Measurements from ENCODE around the gene CLDN14. TPM values are rescaled to one million over a fixed set of nuclear protein-coding genes. Genes with fewer than 3 reads are reported as not detected.

The CLDN14 gene
- total RNA-seq, 2 experiments from 2014 or later: not detected

DNA sequence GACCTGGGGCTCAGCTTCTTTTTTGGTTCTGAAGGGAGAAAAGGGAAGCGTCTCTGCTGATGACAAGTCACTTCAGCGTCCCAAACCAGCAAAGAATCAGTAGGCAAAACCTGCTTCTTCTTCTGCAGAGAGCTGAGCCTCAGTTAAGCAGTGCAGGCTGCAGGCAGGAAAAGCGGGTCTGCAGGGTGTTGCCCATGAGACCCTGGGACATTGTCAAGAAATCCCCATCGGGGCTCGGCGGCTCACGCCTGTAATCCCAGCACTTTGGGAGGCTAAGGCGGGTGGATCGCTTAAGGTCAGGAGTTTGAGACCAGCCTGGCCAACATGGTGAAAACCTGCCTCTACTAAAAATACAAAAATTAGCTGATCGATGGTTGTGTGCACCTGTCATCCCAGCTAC, 16.7 kb downstream of the CLDN14 start:
- no peaks in the 10 kb centered on the region for H3K9me3 ChIP-seq (ENCODE audit: low read length)
- CTCF ChIA-PET (ENCODE audit: unreplicated experiment): no interaction called here

DNA sequence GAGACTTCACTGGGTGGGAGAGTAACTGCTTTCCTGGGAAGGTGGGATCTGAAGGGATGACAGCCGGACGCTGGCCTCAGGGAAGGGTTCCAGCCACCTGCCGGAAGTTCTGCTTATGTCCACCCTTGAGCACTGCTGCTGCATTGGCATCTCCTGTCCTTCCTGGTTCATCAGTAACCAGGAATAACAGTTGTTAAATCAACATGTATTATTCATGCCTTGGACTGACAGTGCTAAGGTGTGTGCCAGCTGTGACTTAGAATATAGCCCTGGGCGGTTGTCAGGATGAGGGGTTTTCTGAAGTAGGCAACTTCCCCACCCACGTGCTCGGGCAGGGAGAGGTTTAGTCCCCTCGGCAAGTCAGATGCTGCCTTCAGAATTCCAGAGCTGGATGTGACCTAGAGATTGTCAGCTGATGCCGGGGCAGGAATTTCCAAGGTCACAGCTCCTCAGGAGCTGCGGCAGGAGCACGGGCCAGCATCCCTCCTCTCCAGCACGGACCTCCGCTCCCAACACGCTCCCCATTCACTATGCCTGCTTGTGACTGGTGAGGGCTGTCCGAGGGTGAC, 17.9 kb downstream of the CLDN14 start:
- Histone ChIP-seq H3K36me3 (ENCODE audit: insufficient read depth, low read length) (no peaks in the 10 kb centered on the region), H3K79me2 (ENCODE audit: insufficient read depth, low read depth, low read length) (no peaks in the 10 kb centered on the region), H2AFZ (ENCODE audit: low read length) (no peak overlapping the region), H4K20me1 (ENCODE audit: insufficient read depth, low read length) (no peaks in the 10 kb centered on the region), H3K4me3 (ENCODE audit: low read depth, low read length, poor library complexity, severe bottlenecking) (no peak overlapping the region), H3K9me3 (ENCODE audit: low read length) (no peaks in the 10 kb centered on the region), H3K4me1 (ENCODE audit: insufficient read depth, low read length, poor library complexity, severe bottlenecking) (no peaks in the 10 kb centered on the region), H3K4me2 (ENCODE audit: low read length) (no peak overlapping the region), H3K27ac (ENCODE audit: low read depth, low read length, poor library complexity, severe bottlenecking) (no peak overlapping the region), H3K9me2 (ENCODE audit: insufficient read depth, low read length) (no peaks in the 10 kb centered on the region)
- TF ChIP-seq, protein P1, sequence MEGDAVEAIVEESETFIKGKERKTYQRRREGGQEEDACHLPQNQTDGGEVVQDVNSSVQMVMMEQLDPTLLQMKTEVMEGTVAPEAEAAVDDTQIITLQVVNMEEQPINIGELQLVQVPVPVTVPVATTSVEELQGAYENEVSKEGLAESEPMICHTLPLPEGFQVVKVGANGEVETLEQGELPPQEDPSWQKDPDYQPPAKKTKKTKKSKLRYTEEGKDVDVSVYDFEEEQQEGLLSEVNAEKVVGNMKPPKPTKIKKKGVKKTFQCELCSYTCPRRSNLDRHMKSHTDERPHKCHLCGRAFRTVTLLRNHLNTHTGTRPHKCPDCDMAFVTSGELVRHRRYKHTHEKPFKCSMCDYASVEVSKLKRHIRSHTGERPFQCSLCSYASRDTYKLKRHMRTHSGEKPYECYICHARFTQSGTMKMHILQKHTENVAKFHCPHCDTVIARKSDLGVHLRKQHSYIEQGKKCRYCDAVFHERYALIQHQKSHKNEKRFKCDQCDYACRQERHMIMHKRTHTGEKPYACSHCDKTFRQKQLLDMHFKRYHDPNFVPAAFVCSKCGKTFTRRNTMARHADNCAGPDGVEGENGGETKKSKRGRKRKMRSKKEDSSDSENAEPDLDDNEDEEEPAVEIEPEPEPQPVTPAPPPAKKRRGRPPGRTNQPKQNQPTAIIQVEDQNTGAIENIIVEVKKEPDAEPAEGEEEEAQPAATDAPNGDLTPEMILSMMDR (conservative IDR thresholded peaks at IDR 0.05; ENCODE audit: low read length): no peak
- TF ChIP-seq EZH2phosphoT487 (IDR thresholded peaks at IDR 0.05; ENCODE audit: borderline replicate concordance, low read depth, low read length): no peak
- intact Hi-C loops (cut with micrococcal nuclease; ENCODE audit: unreplicated experiment): no loop called here
- no peak for DNase-seq (ENCODE audit: low spot score)
- no TSS peak for BruUV-seq (replicated peaks)
- ChIA-PET CTCF (ENCODE audit: unreplicated experiment) (no interaction called here), POLR2A (no interaction called here)

More for the DNA sequence above, 16.7 kb downstream of the CLDN14 start:
- Histone ChIP-seq H3K4me2 (ENCODE audit: low read length) (no peak overlapping the region), H3K9me2 (ENCODE audit: insufficient read depth, low read length) (no peaks in the 10 kb centered on the region), H3K36me3 (ENCODE audit: insufficient read depth, low read length) (no peaks in the 10 kb centered on the region), H4K20me1 (ENCODE audit: insufficient read depth, low read length) (no peaks in the 10 kb centered on the region), H2AFZ (ENCODE audit: low read length) (no peak overlapping the region), H3K4me1 (ENCODE audit: insufficient read depth, low read length, poor library complexity, severe bottlenecking) (no peaks in the 10 kb centered on the region), H3K27ac (ENCODE audit: low read depth, low read length, poor library complexity, severe bottlenecking) (no peak overlapping the region), H3K4me3 (ENCODE audit: low read depth, low read length, poor library complexity, severe bottlenecking) (no peak overlapping the region), H3K79me2 (ENCODE audit: insufficient read depth, low read depth, low read length) (no peaks in the 10 kb centered on the region)
- no TSS peak for BruUV-seq (replicated peaks)
- no peak for DNase-seq (ENCODE audit: low spot score)
- POLR2A ChIA-PET: interaction anchor here (0.6 kb wide), 1 partner anchor 1778 kb away, joined by 4 read pairs; no protein-coding TSS in a partner anchor
- TF ChIP-seq EZH2phosphoT487 (IDR thresholded peaks at IDR 0.05; ENCODE audit: borderline replicate concordance, low read depth, low read length): no peak
- TF ChIP-seq, protein P1 (conservative IDR thresholded peaks at IDR 0.05; ENCODE audit: low read length): no peak
- intact Hi-C loops (cut with micrococcal nuclease; ENCODE audit: unreplicated experiment): no loop called here

DNA sequence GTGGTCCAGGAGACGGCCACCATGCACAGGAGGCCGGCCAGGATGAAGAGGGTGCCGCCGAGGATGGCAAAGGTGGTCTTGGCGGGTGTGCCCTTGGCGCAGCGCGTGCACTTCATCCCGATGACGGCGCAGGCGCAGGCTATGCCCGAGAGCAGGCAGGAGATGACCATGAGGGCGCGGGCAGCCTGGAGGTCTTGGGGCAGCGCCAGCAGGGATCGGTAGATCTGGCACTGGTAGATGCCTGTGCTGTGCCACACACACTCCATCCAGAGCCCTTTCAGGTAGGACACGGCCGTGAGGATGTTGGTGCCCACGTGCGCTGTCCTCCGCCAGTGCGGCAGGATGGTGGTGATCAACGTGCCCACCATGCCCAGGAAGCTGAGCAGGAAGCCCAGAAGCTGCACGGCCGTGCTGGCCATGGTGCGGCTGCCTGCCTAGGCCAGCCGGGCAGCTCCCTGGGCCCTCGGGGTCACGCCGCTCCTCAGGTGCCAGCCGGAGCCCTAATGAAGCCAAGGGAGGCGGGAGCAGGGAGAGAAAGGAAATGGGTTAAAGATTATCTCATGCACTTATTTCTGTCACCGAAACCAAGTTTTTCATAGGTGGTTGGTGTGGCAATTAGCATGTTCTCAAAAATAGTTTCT, 18.5 kb downstream of the CLDN14 start:
- DNase-seq (ENCODE audit: low spot score): no peak
- H3K79me2 ChIP-seq (ENCODE audit: insufficient read depth, low read depth, low read length): no peaks in the 10 kb centered on the region
- H3K9me3 ChIP-seq (ENCODE audit: low read length): no peaks in the 10 kb centered on the region
- BruUV-seq (replicated peaks): no TSS peak
- intact Hi-C loops (cut with micrococcal nuclease; ENCODE audit: unreplicated experiment): no loop called here
- ChIA-PET CTCF (ENCODE audit: unreplicated experiment) (no interaction called here), POLR2A (no interaction called here)
- H3K9me2 ChIP-seq (ENCODE audit: insufficient read depth, low read length): no peaks in the 10 kb centered on the region
- no peak overlapping the region for H2AFZ ChIP-seq (ENCODE audit: low read length)
- H3K36me3 ChIP-seq (ENCODE audit: insufficient read depth, low read length): no peaks in the 10 kb centered on the region
- no peaks in the 10 kb centered on the region for H4K20me1 ChIP-seq (ENCODE audit: insufficient read depth, low read length)
- no peak for TF ChIP-seq EZH2phosphoT487 (IDR thresholded peaks at IDR 0.05; ENCODE audit: borderline replicate concordance, low read depth, low read length)
- TF ChIP-seq, protein P1 (conservative IDR thresholded peaks at IDR 0.05; ENCODE audit: low read length): no peak
- H3K27ac ChIP-seq (ENCODE audit: low read depth, low read length, poor library complexity, severe bottlenecking): no peak overlapping the region
- no peaks in the 10 kb centered on the region for H3K4me1 ChIP-seq (ENCODE audit: insufficient read depth, low read length, poor library complexity, severe bottlenecking)
- no peak overlapping the region for H3K4me3 ChIP-seq (ENCODE audit: low read depth, low read length, poor library complexity, severe bottlenecking)
- H3K4me2 ChIP-seq (ENCODE audit: low read length): no peak overlapping the region
